H9 (cell line): Measurements from ENCODE around the gene FANCG. TPM values are rescaled to one million over a fixed set of nuclear protein-coding genes. Genes with fewer than 3 reads are reported as not detected.
A peak's percentile ranks its signal among the peaks of the same experiment; 100 is the strongest.

Experiments
- DNase-seq: peaks from one replicate; pipeline ENCODE4 v3.0.0-alpha.2; 2017
- H2AFZ ChIP-seq: one replicate; pipeline ENCODE4 v1.6.1; 2013; ENCODE audit warnings: mild to moderate bottlenecking, low read length, control low read depth, moderate library complexity
- H2AK5ac ChIP-seq: 2 replicates; pipeline ENCODE4 v1.6.1; 2013; ENCODE audit warnings: low read length, control low read depth, mixed read lengths; ENCODE audit not compliant: insufficient read length
- H2BK120ac ChIP-seq: one replicate; pipeline ENCODE4 v1.6.1; 2013; ENCODE audit warnings: low read depth, mild to moderate bottlenecking, low read length, control low read depth, inconsistent platforms; ENCODE audit not compliant: poor library complexity, severe bottlenecking
- H2BK12ac ChIP-seq: 2 replicates; pipeline ENCODE4 v1.6.1; 2013; ENCODE audit warnings: low read length, control low read depth, mixed read lengths, low read depth; ENCODE audit not compliant: insufficient read length
- H2BK15ac ChIP-seq: 2 replicates; pipeline ENCODE4 v1.6.1; 2013; ENCODE audit warnings: low read depth, low read length, control low read depth
- H2BK20ac ChIP-seq: one replicate; pipeline ENCODE4 v1.6.1; 2013; ENCODE audit warnings: low read depth, mild to moderate bottlenecking, low read length, control low read depth, inconsistent platforms; ENCODE audit not compliant: poor library complexity, severe bottlenecking
- H2BK5ac ChIP-seq: 2 replicates; pipeline ENCODE4 v1.6.1; 2013; ENCODE audit warnings: low read length, control low read depth, mixed read lengths; ENCODE audit not compliant: insufficient read length
- H3K14ac ChIP-seq: 2 replicates; pipeline ENCODE4 v1.6.1; 2013; ENCODE audit warnings: low read length, control low read depth; ENCODE audit not compliant: insufficient read depth
- H3K18ac ChIP-seq: 2 replicates; pipeline ENCODE4 v1.6.1; 2013; ENCODE audit warnings: low read depth, mild to moderate bottlenecking, mixed read lengths, low read length, control low read depth; ENCODE audit not compliant: insufficient read length
- H3K23ac ChIP-seq: 2 replicates; pipeline ENCODE4 v1.6.1; 2013; ENCODE audit warnings: low read length, control low read depth, mixed read lengths, low read depth; ENCODE audit not compliant: insufficient read length
- H3K23me2 ChIP-seq: 2 replicates; pipeline ENCODE4 v1.6.1; 2013; ENCODE audit warnings: low read depth, mild to moderate bottlenecking, mixed read lengths, low read length, control low read depth; ENCODE audit not compliant: insufficient read length, poor library complexity, severe bottlenecking
- H3K27ac ChIP-seq: 2 replicates; pipeline ENCODE4 v1.5.1; 2013; ENCODE audit warnings: low read length, control low read depth, mixed read lengths, low read depth; ENCODE audit not compliant: insufficient read length
- H3K27me3 ChIP-seq: 2 replicates; pipeline ENCODE4 v1.6.1; 2013; ENCODE audit warnings: low read length, control low read depth, inconsistent platforms; ENCODE audit not compliant: insufficient read depth
- H3K4ac ChIP-seq: 2 replicates; pipeline ENCODE4 v1.6.1; 2013; ENCODE audit warnings: low read depth, mild to moderate bottlenecking, control low read depth, inconsistent platforms, low read length, moderate library complexity
- H3K4me1 ChIP-seq: 2 replicates; pipeline ENCODE4 v1.6.1; 2013; ENCODE audit warnings: low read length, control low read depth, inconsistent platforms; ENCODE audit not compliant: insufficient read depth
- H3K4me2 ChIP-seq: 2 replicates; pipeline ENCODE4 v1.6.1; 2013; ENCODE audit warnings: low read length, control low read depth, mixed read lengths; ENCODE audit not compliant: insufficient read length, insufficient read depth
- H3K56ac ChIP-seq: 2 replicates; pipeline ENCODE4 v1.6.1; 2013; ENCODE audit warnings: low read depth, mild to moderate bottlenecking, mixed read lengths, low read length, control low read depth; ENCODE audit not compliant: insufficient read length
- H3K79me1 ChIP-seq: 2 replicates; pipeline ENCODE4 v1.6.1; 2013; ENCODE audit warnings: low read depth, mild to moderate bottlenecking, moderate library complexity, low read length, control low read depth, inconsistent platforms; ENCODE audit not compliant: insufficient read depth, poor library complexity, severe bottlenecking
- H3K79me2 ChIP-seq: 2 replicates; pipeline ENCODE4 v1.6.1; 2013; ENCODE audit warnings: low read length, control low read depth, inconsistent platforms; ENCODE audit not compliant: insufficient read depth
- H3K9ac ChIP-seq: 2 replicates; pipeline ENCODE4 v1.6.1; 2013; ENCODE audit warnings: low read length, control low read depth, mixed read lengths; ENCODE audit not compliant: insufficient read length; ENCODE audit errors: extremely low read depth
- H3K9me3 ChIP-seq: one replicate; pipeline ENCODE4 v1.6.1; 2013; ENCODE audit warnings: low read depth, low read length, inconsistent platforms; ENCODE audit not compliant: control insufficient read depth
- H3T11ph ChIP-seq: one replicate; pipeline ENCODE4 v1.6.1; 2013; ENCODE audit warnings: mild to moderate bottlenecking, low read length, control low read depth, inconsistent platforms
- H4K20me1 ChIP-seq: one replicate; pipeline ENCODE4 v1.6.1; 2013; ENCODE audit not compliant: control insufficient read depth, insufficient read length, insufficient read depth
- H4K5ac ChIP-seq: 2 replicates; pipeline ENCODE4 v1.6.1; 2013; ENCODE audit warnings: low read depth, mild to moderate bottlenecking, mixed read lengths, low read length, control low read depth; ENCODE audit not compliant: insufficient read length
- H4K8ac ChIP-seq: replicated peaks from 2 replicates; pipeline ENCODE4 v1.6.1; 2013; ENCODE audit warnings: low read length, control low read depth, mixed read lengths, low read depth; ENCODE audit not compliant: insufficient read length
- H4K91ac ChIP-seq: 2 replicates; pipeline ENCODE4 v1.6.1; 2013; ENCODE audit warnings: low read depth, mild to moderate bottlenecking, moderate library complexity, mixed read lengths, low read length, control low read depth; ENCODE audit not compliant: insufficient read length
- H3K27ac Mint-ChIP-seq, 3 experiments: 2 replicates in 2 of 3; 3 replicates in 1 of 3; pipeline ENCODE4 v1.8.0; 2020 to 2021; ENCODE audit warnings: mixed read lengths in 3 of 3, mild to moderate bottlenecking in 1 of 3, moderate library complexity in 1 of 3
- H3K27me3 Mint-ChIP-seq: 2 replicates; pipeline ENCODE4 v1.8.0; 2021; ENCODE audit warnings: low read depth, mild to moderate bottlenecking, moderate library complexity, mixed read lengths
- H3K36me3 Mint-ChIP-seq, 3 experiments: 2 replicates in 2 of 3; 3 replicates in 1 of 3; pipeline ENCODE4 v1.8.0; 2020 to 2021; ENCODE audit warnings: low read depth in 3 of 3, mixed read lengths in 3 of 3; ENCODE audit not compliant: insufficient read depth in 1 of 3
- H3K4me1 Mint-ChIP-seq, 2 experiments: 2 replicates each; pipeline ENCODE4 v1.8.0; 2020; ENCODE audit warnings: mixed read lengths in 2 of 2
- H3K4me3 Mint-ChIP-seq, 2 experiments: 2 replicates in 1 of 2; 3 replicates in 1 of 2; pipeline ENCODE4 v1.8.0; 2020 to 2021; ENCODE audit warnings: mild to moderate bottlenecking in 2 of 2, mixed read lengths in 2 of 2, moderate library complexity in 1 of 2
- H3K9me3 Mint-ChIP-seq, 2 experiments: 2 replicates in 1 of 2; 3 replicates in 1 of 2; pipeline ENCODE4 v1.8.0; 2020; ENCODE audit warnings: mild to moderate bottlenecking in 2 of 2, mixed read lengths in 2 of 2, moderate library complexity in 1 of 2
- WGBS: extraction: QIAGEN DNeasy Blood & Tissue Kit; methylation state at CpG from one replicate; pipeline ENCODE4 v1.1.7; 2013; ENCODE audit warnings: missing lambda C conversion rate, low lambda C conversion rate, mixed read lengths; ENCODE audit not compliant: insufficient read length; ENCODE audit errors: extremely low coverage; 5-methylcytosine and 5-hydroxymethylcytosine counted together
- total RNA-seq: library from RNA; stranded (reverse); gene quantifications from 2 replicates; pipeline ENCODE4 v1.2.1, GENCODE V29; 2021
- TF ChIP-seq, protein P1 (sequence below): fragments of 200-600 bp; sonication (generic); conservative IDR thresholded peaks from 3 replicates; pipeline ENCODE4 v1.8.0; 2021; ENCODE audit warnings: antibody characterized with exemption, mild to moderate bottlenecking

Gene FANCG
- total RNA-seq, 1 experiment from 2014 or later, result 86.9 TPM

DNA sequence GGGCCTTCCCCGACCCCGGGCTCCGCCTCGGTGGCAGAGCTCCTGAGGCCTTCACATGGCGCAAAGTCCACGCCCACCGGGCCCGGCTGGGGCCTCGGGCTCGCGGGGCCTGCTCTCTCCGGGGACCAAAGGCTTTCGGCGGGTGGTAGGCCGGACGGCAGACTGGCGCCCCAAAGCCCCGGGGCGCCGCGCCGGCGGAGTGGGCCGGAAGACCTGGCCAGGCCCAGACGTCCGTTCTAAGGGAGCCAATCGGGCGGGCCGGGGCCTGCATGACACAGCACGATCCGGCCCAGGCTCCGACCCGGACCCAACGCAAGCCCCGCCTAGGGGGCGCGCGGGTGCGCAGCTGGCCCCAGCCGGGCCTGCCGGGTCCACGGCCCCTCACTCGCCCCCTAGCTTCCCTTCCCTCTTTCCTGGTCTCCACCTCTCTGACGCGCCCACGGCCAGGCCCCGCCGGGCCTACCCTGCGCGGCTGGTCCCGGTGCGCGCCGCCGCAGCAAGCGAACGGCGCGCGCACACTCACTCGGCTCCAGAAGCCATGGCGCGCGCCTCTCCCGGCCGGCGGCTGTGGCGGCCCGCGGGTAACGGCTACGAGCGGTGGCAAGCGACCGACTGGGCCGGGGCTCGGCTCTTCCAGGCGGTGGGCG lies 7.8 kb downstream of the FANCG start:
- Histone ChIP-seq H3K4me1 (peaks cover 5% of the 10 kb centered on the region; the same call in 1 of the 2 replicates), H3K23ac (no peak overlapping the region), H3K18ac (peak overlapping the region; percentile 95), H3K4ac (no peak overlapping the region; the same call in 1 of the 2 replicates), H2BK20ac (no peak overlapping the region), H2AK5ac (no peak overlapping the region), H4K20me1 (no peaks in the 10 kb centered on the region), H3K9me3 (no peaks in the 10 kb centered on the region), H3K14ac (peak overlapping the region; percentile 92), H4K5ac (no peak overlapping the region), H4K8ac (no peak overlapping the region), H3K4me2 (peak overlapping the region; percentile 76), H2BK120ac (no peak overlapping the region), H4K91ac (no peak overlapping the region), H3K79me1 (no peaks in the 10 kb centered on the region), H3T11ph (no peak overlapping the region), H3K27ac (peak overlapping the region; percentile 35), H2BK5ac (no peak overlapping the region), H3K23me2 (peaks cover 6% of the 10 kb centered on the region), H2BK15ac (no peak overlapping the region), H2BK12ac (no peak overlapping the region), H3K56ac (no peak overlapping the region), H3K27me3 (no peaks in the 10 kb centered on the region), H3K9ac (peak overlapping the region; percentile 85), H2AFZ (no peak overlapping the region), H3K79me2 (peaks cover 39% of the 10 kb centered on the region)
- TF ChIP-seq, protein P1, sequence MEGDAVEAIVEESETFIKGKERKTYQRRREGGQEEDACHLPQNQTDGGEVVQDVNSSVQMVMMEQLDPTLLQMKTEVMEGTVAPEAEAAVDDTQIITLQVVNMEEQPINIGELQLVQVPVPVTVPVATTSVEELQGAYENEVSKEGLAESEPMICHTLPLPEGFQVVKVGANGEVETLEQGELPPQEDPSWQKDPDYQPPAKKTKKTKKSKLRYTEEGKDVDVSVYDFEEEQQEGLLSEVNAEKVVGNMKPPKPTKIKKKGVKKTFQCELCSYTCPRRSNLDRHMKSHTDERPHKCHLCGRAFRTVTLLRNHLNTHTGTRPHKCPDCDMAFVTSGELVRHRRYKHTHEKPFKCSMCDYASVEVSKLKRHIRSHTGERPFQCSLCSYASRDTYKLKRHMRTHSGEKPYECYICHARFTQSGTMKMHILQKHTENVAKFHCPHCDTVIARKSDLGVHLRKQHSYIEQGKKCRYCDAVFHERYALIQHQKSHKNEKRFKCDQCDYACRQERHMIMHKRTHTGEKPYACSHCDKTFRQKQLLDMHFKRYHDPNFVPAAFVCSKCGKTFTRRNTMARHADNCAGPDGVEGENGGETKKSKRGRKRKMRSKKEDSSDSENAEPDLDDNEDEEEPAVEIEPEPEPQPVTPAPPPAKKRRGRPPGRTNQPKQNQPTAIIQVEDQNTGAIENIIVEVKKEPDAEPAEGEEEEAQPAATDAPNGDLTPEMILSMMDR, result peak; percentile 61
- H3K36me3 Mint-ChIP-seq, result peaks cover 61 to 84% (median 74%) of the 10 kb centered on the region in 3 experiments
- peak overlapping the region; percentile 92 to 95 for H3K4me3 Mint-ChIP-seq
- DNase-seq, result peak; percentile 85
- peak overlapping the region; percentile 98 to 99 (median 98) for H3K27ac Mint-ChIP-seq
- H3K9me3 Mint-ChIP-seq, result no peaks in the 10 kb centered on the region; a peak in 1 of 5 replicates
- H3K4me1 Mint-ChIP-seq, result peaks cover 18 to 22% of the 10 kb centered on the region in 2 experiments
- H3K27me3 Mint-ChIP-seq, result no peaks in the 10 kb centered on the region; the same call in none of the 2 replicates
- WGBS, result no CpG with 5 or more reads among the region's 79 CpGs
